Cardiac fibroblast (primary cell): ENCODE data around the gene RPH3AL.
A peak's percentile ranks its signal among the peaks of the same experiment; 100 is the strongest.
"Not testable (repeated sequence)": the region's sequence is repeated elsewhere in the genome, so short reads cannot be mapped to it uniquely, and the experiment has no call there.

ENCODE experiments used
- DNase-seq, 2 donors: peaks; one replicate each; pipeline versions ENCODE4 v3.0.0 to v3.0.0-alpha.2; 2010; ENCODE audit warnings: low read depth in 2 of 2
- H3K4me3 ChIP-seq, 2 donors: replicated peaks in 1 of 2; 1 replicate in 1 of 2; 2 replicates in 1 of 2; pipeline ENCODE4 v1.5.1; 2011; ENCODE audit warnings: low read depth in 2 of 2, low read length in 2 of 2, mild to moderate bottlenecking in 2 of 2, moderate library complexity in 1 of 2
- TF ChIP-seq, protein P1 (sequence below): IDR thresholded peaks from one replicate; pipeline ENCODE4 v1.5.1; 2011; ENCODE audit warnings: low read depth, mild to moderate bottlenecking, low read length, inconsistent platforms

Gene RPH3AL

DNA sequence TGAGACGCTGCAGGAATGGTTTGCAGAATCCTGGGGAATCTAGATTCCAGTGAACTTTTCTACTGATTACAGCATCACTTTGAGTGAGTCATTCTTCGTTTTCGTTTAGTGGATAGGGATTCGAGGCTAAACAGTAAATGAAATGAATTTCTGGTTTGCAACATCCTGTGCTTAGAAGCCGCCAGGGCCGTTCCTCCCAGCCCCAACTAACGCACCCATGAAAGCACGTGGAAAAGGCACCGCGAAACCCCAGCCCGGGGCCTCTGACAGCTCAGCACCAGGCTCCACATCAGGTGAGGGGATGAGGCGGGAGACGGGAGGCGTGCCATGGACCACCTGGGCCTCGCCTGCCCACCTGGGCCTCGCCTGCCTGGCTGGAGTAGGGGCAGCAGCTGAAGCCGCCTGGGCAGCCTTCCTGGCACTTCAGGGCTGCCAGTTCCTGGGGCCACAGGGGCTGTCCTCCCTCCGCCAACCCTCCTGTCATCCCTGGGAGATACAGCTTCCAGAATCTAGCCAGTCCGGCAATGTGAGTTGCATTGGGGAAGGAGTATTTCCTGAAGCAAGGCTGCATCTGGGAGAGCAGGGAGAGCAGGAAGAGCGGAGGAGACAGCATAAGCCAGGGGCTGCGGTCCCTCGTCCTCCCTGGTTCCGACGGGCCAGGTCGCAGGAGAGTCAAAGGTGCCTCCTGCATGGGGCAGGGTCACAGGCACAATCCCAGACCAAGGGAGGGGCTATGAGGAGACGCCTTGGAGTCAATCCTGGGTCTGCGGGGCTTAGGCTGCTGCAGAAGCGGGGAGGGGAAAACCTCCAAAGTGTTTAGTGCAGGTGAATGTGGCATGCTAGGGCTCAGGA lies 78.4 kb downstream of the RPH3AL start:
- H3K4me3 ChIP-seq: no peak overlapping the region
- DNase-seq: no peak
- TF ChIP-seq, protein P1, sequence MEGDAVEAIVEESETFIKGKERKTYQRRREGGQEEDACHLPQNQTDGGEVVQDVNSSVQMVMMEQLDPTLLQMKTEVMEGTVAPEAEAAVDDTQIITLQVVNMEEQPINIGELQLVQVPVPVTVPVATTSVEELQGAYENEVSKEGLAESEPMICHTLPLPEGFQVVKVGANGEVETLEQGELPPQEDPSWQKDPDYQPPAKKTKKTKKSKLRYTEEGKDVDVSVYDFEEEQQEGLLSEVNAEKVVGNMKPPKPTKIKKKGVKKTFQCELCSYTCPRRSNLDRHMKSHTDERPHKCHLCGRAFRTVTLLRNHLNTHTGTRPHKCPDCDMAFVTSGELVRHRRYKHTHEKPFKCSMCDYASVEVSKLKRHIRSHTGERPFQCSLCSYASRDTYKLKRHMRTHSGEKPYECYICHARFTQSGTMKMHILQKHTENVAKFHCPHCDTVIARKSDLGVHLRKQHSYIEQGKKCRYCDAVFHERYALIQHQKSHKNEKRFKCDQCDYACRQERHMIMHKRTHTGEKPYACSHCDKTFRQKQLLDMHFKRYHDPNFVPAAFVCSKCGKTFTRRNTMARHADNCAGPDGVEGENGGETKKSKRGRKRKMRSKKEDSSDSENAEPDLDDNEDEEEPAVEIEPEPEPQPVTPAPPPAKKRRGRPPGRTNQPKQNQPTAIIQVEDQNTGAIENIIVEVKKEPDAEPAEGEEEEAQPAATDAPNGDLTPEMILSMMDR: no peak

DNA sequence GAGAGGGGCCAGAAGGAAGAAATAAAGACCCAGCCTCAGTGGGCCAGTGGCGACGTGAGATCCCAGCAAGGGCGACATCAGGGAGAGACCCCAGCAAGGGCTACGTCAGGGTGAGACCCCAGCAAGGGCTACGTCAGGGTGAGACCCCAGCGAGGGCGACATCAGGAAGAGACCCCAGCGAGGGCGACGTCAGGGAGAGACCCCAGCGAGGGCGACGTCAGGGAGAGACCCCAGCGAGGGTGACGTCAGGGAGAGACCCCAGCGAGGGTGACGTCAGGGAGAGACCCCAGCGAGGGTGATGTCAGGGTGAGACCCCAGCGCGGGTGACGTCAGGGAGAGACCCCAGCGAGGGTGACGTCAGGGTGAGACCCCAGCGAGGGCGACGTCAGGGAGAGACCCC lies 79.8 kb downstream of the RPH3AL start:
- H3K4me3 ChIP-seq, DNase-seq: not testable (repeated sequence)

DNA sequence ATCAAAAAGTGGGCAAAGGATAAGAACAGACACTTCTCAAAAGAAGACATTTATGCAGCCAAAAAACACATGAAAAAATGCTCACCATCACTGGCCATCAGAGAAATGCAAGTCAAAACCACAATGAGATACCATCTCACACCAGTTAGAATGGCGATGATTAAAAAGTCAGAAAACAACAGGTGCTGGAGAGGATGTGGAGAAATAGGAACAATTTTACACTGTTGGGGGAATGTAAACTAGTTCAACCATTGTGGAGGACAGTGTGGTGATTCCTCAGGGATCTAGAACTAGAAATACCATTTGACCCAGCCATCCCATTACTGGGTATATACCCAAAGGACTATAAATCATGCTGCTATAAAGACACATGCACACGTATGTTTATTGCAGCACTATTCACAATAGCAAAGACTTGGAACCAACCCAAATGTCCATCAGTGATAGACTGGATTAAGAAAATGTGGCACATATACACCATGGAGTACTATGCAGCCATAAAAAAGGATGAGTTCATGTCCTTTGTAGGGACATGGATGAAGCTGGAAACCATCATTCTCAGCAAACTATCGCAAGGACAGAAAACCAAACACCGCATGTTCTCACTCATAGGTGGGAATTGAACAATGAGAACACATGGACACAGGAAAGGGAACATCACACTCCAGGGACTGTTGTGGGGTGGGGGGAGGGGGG lies 80.5 kb downstream of the RPH3AL start:
- not testable (repeated sequence) for DNase-seq, H3K4me3 ChIP-seq

DNA sequence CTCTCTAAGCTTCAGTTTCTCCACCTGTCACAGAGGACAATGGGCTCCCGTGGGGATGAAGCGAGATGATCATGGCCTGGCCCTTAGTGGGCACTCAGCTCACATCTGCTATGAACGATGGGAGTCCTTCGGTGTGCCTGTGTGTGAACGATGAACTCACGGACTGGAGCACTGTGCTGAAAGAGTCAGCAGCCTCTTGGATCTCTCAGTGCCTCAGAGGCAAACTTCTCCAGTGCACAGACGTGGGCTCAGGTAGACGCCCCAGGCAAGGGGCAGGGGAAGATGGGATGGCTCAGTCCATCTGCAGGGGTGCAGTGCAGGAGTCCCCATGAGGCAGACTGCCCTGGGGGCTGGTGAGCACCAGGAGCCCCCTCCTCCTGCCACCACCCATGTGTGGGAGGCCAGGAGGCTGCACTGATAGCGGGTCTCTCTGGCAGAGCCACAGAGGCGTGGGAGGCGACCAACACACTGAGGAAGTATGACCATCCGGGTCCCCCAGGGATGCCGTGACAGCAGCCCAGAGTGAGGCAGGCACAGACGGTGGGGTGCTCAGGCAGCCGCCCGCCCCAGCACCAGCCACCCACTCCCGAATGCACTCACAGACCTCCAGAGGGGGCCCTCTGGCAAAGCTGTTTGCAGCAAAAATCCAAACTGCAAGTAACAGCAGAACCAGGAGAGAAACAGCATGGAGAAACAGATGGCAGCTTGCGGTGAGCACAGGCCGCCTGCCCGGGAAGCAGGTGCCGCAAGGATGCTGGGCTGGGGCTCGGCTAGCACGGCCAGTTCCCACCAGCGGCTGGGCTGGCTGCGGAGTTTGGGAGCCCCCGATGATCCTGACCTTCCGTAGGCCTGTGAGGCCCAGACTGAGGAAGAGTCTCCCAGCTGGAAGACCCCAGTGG lies 82.7 kb downstream of the RPH3AL start:
- H3K4me3 ChIP-seq: no peak overlapping the region
- TF ChIP-seq, protein P1: no peak
- DNase-seq: no peak

DNA sequence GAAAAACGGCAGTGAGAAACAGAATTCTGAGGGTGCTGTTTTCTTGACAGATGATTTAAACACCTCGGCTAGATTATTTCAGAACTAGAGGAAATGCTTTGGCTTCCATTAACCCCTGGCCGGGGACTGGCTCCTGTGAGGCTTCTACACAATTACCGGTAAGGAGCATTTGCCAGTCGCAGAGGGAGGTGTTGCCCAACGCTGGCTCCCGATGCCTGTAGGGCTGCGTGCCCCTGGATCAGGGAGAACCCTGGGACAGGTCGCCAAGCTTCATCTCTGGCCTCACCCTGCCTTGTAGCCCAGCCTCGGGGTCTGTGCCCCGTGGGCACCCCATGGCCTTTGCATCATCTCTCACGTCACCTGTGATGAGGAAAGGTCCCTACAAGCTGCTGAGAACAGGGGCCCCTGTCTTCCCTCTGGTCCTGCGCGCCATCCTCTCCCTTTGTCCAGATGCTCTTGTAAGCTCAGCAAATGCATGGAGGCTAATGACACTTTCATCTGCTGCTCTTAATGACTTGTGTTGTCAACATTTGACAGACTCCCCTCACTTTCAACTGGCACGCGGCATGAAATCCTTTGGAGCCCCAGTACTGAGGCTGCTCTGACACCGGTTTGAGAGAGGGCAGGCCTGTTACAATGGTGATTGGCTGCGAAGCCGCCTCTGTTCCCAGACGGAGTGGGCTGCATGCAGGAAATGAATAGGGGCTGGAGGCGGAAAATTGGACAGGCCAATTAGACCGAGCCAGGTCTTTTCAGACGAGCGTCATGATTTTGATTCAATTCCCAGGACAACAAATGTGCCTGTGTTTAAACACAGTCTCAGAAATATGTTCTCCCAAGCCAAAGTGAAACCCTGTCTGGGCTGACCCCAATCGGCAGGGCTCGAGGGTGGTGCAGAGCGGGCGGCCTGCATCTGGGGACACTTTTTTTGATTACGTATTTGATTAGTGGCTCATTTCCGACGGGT lies 85.6 kb downstream of the RPH3AL start:
- no peak overlapping the region for H3K4me3 ChIP-seq
- peak; percentile 2 to 22 for DNase-seq
- TF ChIP-seq, protein P1: no peak

DNA sequence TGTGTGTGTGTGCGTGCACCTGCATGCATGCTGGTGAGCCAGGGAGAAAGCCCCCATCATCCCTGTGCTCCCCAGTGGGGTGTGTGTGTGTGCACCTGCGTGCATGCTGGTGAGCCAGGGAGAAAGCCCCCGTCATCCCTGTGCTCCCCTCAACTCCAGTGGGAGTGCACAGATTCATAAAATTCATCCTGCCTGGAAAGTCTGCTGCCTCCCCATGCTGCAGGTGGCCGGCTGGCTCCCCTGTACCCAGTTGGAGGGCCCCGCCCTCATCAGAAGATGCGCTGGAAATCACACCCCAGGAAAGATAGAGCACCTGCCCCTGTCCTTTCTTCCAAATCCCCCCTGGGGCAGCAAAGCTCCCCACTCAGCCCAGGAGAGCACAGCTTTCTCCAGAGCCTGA lies 86.4 kb downstream of the RPH3AL start:
- H3K4me3 ChIP-seq: no peak overlapping the region
- TF ChIP-seq, protein P1: no peak
- DNase-seq: no peak

DNA sequence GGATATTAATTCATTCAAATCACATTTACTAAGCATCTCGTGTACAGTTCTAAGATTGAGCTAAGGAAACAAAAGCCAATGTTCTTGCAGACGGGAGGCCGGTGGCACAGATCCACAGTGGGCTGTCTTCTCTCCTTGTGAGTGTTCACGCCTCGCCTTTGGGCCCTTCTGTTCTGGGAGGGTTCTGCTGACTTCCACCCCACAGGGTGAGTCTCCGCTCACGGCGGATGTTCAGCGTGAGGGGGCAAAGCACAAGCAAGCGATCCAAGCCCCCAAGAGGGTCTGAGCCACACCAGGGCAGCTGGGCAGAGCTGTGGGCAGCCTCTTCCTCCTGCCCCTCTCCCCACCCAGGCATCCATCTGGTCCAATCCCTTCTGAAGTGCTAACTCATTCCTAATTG lies 86.9 kb downstream of the RPH3AL start:
- DNase-seq: no peak
- no peak overlapping the region for H3K4me3 ChIP-seq
- TF ChIP-seq, protein P1: no peak
